ENCODE data around the gene ZIC1. TPM values are rescaled to one million over a fixed set of nuclear protein-coding genes. Genes with fewer than 3 reads are reported as not detected.

The ZIC1 gene
- total and polyA plus RNA-seq, 2 of the 13 experiments (the other 11 are each of a cell fraction or from before 2014, with no cell fraction given): not detected

DNA sequence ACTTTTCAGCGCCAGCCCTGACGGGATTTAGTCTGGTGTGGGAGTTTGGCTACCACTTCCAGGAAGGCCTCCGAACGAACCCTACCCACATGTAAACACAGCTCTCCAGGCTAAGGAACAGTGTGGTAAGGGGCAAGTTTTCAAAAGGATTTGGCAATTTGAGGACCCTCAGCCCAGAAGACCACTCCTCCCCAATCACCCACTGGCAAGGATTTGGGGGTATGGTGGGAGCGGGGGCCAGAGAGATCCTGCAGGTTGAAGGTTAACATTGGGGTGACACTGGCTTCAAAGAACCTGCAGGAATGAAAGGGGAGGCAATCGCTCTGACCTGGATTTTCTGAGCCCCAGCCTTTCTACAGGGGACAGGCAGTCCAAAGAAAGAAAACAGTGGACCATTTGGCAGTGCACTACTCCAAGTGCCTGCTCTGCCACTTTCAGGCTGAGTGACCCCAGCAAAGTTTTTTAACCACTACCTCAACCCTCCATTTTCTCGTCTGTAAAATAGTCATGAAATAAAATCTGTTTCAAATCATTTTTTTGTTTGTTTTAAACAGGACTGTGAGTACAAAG is 37.3 kb upstream of the ZIC1 start:
- FAIRE-seq (no peak), ATAC-seq (no peak), DNase-seq (ENCODE audit: low spot score) (no peak)
- Histone ChIP-seq H3K36me3 (replicated peaks in 1 of 2; ENCODE audit: control insufficient read depth in 1 of 2, insufficient read depth in 2 of 2, low read length in 2 of 2) (no peaks in the 10 kb centered on the region), H4K20me1 (ENCODE audit: insufficient read depth, low read length) (no peaks in the 10 kb centered on the region), H3K4me2 (ENCODE audit: low read depth, low read length) (no peak overlapping the region), H3K79me2 (ENCODE audit: insufficient read depth, low read length) (no peaks in the 10 kb centered on the region), H3K9ac (ENCODE audit: insufficient read depth, low read depth, low read length) (no peak overlapping the region), H2AFZ (ENCODE audit: low read length) (no peak overlapping the region), H3K9me3 (ENCODE audit: low read length) (no peaks in the 10 kb centered on the region), H3K4me3 (replicated peaks in 1 of 3; ENCODE audit: insufficient read depth in 1 of 3, low read depth in 2 of 3, low read length in 3 of 3) (no peak overlapping the region), H3K27me3 (ENCODE audit: control insufficient read depth in 1 of 2, insufficient read depth in 2 of 2, low read length in 2 of 2) (peaks cover 0 to 12% of the 10 kb centered on the region in 2 experiments; a peak in 2 of 5 replicates), H3K27ac (ENCODE audit: extremely low read length, insufficient read depth, low read length) (no peak overlapping the region), H3K4me1 (ENCODE audit: insufficient read depth, low read length) (peaks cover 18% of the 10 kb centered on the region)
- intact Hi-C loops (cut with micrococcal nuclease; ENCODE audit: unreplicated experiment) (no loop called here), in situ Hi-C loops (cut with HindIII; ENCODE audit: extremely low pct_ligation_motif_present, low pct_unique_long_range_greater_than_20kb) (no loop called here)
- 53% methylated on average over 7 of the region's 7 CpGs for WGBS (ENCODE audit: low lambda C conversion rate)
- POLR2A ChIA-PET: no interaction called here
- CTCF ChIA-PET (ENCODE audit: low intra/inter-chr PET ratio, low total read pairs): no interaction called here
- BruUV-seq (replicated peaks): no TSS peak
- TF ChIP-seq, protein P1, sequence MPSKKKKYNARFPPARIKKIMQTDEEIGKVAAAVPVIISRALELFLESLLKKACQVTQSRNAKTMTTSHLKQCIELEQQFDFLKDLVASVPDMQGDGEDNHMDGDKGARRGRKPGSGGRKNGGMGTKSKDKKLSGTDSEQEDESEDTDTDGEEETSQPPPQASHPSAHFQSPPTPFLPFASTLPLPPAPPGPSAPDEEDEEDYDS (CRISPR knock-in tag; IDR thresholded peaks at IDR 0.05): no peak
- TF ChIP-seq ZNF788 (CRISPR knock-in tag; IDR thresholded peaks at IDR 0.05; ENCODE audit: borderline replicate concordance): no peak
- TF ChIP-seq JUNB (CRISPR knock-in tag; IDR thresholded peaks at IDR 0.05; ENCODE audit: borderline replicate concordance): no peak
- TF ChIP-seq, protein P2, sequence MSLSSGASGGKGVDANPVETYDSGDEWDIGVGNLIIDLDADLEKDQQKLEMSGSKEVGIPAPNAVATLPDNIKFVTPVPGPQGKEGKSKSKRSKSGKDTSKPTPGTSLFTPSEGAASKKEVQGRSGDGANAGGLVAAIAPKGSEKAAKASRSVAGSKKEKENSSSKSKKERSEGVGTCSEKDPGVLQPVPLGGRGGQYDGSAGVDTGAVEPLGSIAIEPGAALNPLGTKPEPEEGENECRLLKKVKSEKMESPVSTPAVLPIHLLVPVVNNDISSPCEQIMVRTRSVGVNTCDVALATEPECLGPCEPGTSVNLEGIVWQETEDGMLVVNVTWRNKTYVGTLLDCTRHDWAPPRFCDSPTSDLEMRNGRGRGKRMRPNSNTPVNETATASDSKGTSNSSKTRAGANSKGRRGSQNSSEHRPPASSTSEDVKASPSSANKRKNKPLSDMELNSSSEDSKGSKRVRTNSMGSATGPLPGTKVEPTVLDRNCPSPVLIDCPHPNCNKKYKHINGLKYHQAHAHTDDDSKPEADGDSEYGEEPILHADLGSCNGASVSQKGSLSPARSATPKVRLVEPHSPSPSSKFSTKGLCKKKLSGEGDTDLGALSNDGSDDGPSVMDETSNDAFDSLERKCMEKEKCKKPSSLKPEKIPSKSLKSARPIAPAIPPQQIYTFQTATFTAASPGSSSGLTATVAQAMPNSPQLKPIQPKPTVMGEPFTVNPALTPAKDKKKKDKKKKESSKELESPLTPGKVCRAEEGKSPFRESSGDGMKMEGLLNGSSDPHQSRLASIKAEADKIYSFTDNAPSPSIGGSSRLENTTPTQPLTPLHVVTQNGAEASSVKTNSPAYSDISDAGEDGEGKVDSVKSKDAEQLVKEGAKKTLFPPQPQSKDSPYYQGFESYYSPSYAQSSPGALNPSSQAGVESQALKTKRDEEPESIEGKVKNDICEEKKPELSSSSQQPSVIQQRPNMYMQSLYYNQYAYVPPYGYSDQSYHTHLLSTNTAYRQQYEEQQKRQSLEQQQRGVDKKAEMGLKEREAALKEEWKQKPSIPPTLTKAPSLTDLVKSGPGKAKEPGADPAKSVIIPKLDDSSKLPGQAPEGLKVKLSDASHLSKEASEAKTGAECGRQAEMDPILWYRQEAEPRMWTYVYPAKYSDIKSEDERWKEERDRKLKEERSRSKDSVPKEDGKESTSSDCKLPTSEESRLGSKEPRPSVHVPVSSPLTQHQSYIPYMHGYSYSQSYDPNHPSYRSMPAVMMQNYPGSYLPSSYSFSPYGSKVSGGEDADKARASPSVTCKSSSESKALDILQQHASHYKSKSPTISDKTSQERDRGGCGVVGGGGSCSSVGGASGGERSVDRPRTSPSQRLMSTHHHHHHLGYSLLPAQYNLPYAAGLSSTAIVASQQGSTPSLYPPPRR (CRISPR knock-in tag; IDR thresholded peaks at IDR 0.05; ENCODE audit: borderline replicate concordance): no peak
- no peak for TF ChIP-seq HCFC1 (IDR thresholded peaks at IDR 0.05; ENCODE audit: low read depth, low read length)
- no peak for TF ChIP-seq ISX (CRISPR knock-in tag; conservative IDR thresholded peaks at IDR 0.05)
- TF ChIP-seq ZNF274 (CRISPR knock-in tag; IDR thresholded peaks at IDR 0.05): no peak
- no peak for TF ChIP-seq AGO1 (IDR thresholded peaks at IDR 0.05; ENCODE audit: low read depth, low read length, poor library complexity, severe bottlenecking)
- TF ChIP-seq FOXA3 (CRISPR knock-in tag; IDR thresholded peaks at IDR 0.05): no peak
- TF ChIP-seq NFE2L2 (IDR thresholded peaks at IDR 0.05; ENCODE audit: low read length): no peak
- TF ChIP-seq ZZZ3 (CRISPR knock-in tag; IDR thresholded peaks at IDR 0.05; ENCODE audit: borderline replicate concordance): no peak
- TF ChIP-seq ZNF496 (CRISPR knock-in tag; IDR thresholded peaks at IDR 0.05; ENCODE audit: insufficient replicate concordance): no peak
